ENCODE results near the gene PALLD.

PALLD gene

DNA sequence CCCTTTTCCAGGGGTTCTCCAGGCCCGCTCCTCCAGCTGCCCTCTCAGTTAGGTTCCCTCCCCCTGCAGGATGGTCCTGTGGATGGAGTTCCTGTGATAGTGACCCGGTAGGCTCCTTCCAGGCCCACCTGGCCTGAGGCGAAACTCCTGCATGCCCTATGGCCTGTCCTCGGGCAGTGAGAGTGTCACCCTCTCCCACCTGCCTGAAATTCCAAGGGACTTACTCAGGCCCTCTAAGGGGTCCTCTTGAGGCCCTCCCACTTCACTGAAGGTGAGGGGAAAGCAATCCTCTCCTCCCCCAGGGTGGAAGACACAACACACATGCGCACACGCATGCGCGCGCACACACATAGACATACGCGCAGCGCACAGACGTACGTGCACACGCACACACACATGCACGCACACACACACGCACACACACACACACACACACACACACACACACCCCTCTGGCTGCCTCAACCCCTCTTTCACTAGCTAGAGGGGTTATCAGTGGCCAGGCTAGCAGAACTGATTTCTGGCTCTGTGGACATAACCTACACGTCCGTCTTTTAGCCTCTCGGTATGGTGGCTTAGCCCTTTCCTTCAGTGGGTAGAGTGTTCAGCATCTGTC is 297.3 kb downstream of the PALLD start:
- no peak for DNase-seq (ENCODE audit: low read depth)
- H3K4me3 ChIP-seq (ENCODE audit: low read depth, low read length), result no peak overlapping the region
- TF ChIP-seq, protein P1, sequence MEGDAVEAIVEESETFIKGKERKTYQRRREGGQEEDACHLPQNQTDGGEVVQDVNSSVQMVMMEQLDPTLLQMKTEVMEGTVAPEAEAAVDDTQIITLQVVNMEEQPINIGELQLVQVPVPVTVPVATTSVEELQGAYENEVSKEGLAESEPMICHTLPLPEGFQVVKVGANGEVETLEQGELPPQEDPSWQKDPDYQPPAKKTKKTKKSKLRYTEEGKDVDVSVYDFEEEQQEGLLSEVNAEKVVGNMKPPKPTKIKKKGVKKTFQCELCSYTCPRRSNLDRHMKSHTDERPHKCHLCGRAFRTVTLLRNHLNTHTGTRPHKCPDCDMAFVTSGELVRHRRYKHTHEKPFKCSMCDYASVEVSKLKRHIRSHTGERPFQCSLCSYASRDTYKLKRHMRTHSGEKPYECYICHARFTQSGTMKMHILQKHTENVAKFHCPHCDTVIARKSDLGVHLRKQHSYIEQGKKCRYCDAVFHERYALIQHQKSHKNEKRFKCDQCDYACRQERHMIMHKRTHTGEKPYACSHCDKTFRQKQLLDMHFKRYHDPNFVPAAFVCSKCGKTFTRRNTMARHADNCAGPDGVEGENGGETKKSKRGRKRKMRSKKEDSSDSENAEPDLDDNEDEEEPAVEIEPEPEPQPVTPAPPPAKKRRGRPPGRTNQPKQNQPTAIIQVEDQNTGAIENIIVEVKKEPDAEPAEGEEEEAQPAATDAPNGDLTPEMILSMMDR (conservative IDR thresholded peaks at IDR 0.05; ENCODE audit: low read depth, low read length), result no peak

DNA sequence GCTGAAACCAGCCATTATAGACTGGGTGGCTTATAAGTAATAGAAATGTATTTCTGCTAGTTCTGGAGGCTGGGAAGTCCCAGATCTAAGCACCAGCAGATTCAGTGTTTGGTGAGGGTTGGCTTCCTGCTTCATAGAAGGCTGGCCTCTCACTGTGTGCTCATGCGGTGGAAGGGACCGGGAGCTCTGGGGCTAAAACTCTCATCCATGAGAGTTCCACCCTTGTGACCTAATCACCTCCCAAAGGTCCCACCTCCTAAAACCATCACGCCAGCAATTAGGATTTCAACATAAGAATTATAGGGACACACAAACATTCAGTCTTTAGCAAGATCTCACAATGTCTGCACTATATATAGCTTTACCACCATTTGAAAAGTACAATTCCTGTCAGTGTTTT is 298.0 kb downstream of the PALLD start:
- TF ChIP-seq, protein P1 (conservative IDR thresholded peaks at IDR 0.05; ENCODE audit: low read depth, low read length), result no peak
- no peak overlapping the region for H3K4me3 ChIP-seq (ENCODE audit: low read depth, low read length)
- peak; percentile 66 for DNase-seq (ENCODE audit: low read depth)

DNA sequence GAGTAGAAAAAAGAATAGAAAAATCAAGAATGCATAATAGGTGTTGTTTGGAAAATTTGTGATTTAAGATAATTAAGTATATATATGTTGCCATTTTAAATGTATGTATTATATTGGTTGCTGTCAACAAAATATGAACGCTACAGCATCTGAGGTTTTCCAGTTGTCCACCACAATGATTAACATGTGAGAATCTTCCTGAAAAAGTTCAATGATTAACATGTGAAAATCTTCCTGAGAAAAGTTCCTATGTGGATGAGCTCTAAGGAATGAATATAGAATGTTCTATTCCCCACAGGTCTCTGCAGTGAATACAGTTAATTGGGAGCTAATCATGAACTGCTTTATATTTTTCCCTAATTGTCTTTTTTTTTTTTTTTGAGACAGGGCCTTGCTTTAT is 298.5 kb downstream of the PALLD start:
- no peak for DNase-seq (ENCODE audit: low read depth)
- TF ChIP-seq, protein P1 (conservative IDR thresholded peaks at IDR 0.05; ENCODE audit: low read depth, low read length), result no peak

DNA sequence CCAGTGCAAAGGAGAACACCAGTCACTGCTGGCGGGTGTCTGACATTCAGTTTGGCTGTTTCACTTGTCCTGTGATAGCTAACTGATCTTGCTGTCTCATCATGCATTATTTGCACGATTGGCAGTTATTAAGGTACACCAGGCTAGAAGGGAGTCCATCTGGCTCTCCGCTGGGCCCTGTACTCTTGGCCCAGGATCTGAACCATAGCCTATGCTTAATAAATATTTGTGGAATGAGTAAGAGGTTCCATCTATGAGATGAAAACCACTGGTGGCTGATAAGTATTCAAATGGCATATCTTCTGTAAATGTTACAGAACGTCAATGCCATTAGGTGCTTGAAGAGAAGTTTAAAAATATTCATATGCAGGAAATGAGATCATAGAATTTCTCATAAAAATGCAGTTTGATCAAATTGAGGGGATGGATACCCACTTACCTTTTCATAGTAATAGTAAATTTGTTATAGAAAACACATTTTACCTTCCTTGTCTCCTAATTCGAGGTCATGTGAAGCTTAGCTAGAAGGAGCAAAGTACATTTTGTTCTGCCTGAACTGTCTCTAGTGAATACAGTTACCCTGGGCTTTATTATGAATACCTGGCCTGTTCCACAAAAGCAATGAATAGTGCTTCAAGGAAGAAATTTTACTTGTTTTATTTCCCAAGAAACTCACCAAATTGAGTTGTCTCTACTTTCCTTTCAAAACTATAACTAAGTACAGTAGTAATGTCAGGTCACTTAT is 299.7 kb downstream of the PALLD start:
- TF ChIP-seq, protein P1 (conservative IDR thresholded peaks at IDR 0.05; ENCODE audit: low read depth, low read length), result no peak
- no peak overlapping the region for H3K4me3 ChIP-seq (ENCODE audit: low read depth, low read length)
- DNase-seq (ENCODE audit: low read depth), result peak; percentile 91

More for the DNA sequence above, 298.5 kb downstream of the PALLD start:
- no peak overlapping the region for H3K4me3 ChIP-seq (ENCODE audit: low read depth, low read length)

DNA sequence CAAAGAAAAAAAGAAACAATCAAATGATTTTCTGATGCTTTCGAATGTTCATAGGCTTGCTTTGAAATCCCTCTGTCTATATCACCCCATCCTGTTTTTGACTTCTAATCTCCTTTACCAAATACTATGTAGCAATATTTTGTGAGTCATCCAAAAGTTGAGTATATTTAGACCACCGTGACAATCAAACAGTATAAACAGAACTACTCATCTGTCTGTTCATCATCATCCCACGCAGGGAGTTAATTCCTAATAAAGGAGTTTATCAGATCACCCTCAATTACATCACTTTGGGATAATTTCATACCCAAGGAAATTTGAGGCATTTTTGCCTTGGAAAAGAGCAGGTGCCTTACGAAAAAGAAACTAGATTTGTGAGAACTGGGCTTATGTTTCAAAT is 300.3 kb downstream of the PALLD start:
- TF ChIP-seq, protein P1 (conservative IDR thresholded peaks at IDR 0.05; ENCODE audit: low read depth, low read length), result no peak
- H3K4me3 ChIP-seq (ENCODE audit: low read depth, low read length), result no peak overlapping the region
- peak; percentile 87 for DNase-seq (ENCODE audit: low read depth)

DNA sequence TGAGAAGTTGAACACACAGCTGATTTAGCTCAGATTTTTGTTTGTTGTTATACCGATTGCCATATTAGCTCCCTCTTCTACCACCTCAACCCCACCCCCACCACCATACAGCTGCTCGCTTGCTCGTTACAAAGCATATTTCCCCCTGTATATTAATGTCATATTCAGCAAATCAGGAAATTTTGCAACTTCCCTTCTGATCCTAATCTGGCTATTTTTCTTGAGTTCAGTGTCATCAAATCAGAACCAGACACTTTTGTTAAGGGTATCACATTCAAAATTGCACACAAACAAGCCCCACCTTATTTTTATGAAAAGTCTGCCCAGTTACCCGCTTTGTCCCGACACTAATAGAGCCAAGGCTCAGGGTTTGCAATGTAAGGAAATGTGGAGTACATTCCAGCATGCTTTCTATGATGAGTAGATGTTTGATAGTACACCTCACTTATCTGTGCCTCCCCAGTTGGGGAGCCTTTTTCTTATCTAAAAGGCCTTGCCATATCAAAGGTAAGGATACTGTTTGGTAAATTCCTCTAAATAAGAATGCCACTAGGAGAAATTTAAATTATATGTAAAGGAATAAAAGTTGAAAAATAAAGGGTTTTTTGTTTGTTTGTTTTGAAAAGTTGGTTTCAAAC is 301.0 kb downstream of the PALLD start:
- H3K4me3 ChIP-seq (ENCODE audit: low read depth, low read length), result no peak overlapping the region
- TF ChIP-seq, protein P1 (conservative IDR thresholded peaks at IDR 0.05; ENCODE audit: low read depth, low read length), result no peak

More for the DNA sequence above, 301.0 kb downstream of the PALLD start:
- peak; percentile 31 for DNase-seq (ENCODE audit: low read depth)

Data from choroid plexus epithelial cell (primary cell).